ENCODE data around the gene CHRNA5. TPM values are rescaled to one million over a fixed set of nuclear protein-coding genes. Genes with fewer than 3 reads are reported as not detected.

Gene CHRNA5
- polyA plus RNA-seq, 1 experiment = 1.1 TPM

GRCh38 chr15:78565951-78566774, 843 bp downstream of the CHRNA5 start:
- Histone ChIP-seq H3K4me3 (ENCODE audit: low read depth, low read length) (peak overlapping the region; percentile 58), H3K36me3 (ENCODE audit: control insufficient read depth, insufficient read depth, low read length) (no peaks in the 10 kb centered on the region), H3K27me3 (ENCODE audit: control insufficient read depth, insufficient read depth, low read length) (no peaks in the 10 kb centered on the region)
- peak; percentile 26; the same call in 1 of the 2 replicates for TF ChIP-seq CTCF (IDR thresholded peaks at IDR 0.05; ENCODE audit: insufficient read depth, low read depth, low read length)
- ChIA-PET POLR2A (no interaction called here), CTCF (interaction anchor here (0.6 to 1.8 kb wide), 5 partner anchors 9 to 35 kb away, joined by 3 to 8 read pairs (median 4); no protein-coding TSS in a partner anchor)
- no peak for DNase-seq (ENCODE audit: low read depth)

GRCh38 chr15:78567531-78567930, 2.2 kb downstream of the CHRNA5 start:
- POLR2A ChIA-PET = no interaction called here
- no peak for TF ChIP-seq CTCF (IDR thresholded peaks at IDR 0.05; ENCODE audit: insufficient read depth, low read depth, low read length)
- Histone ChIP-seq H3K4me3 (ENCODE audit: low read depth, low read length) (no peak overlapping the region), H3K27me3 (ENCODE audit: control insufficient read depth, insufficient read depth, low read length) (no peaks in the 10 kb centered on the region), H3K36me3 (ENCODE audit: control insufficient read depth, insufficient read depth, low read length) (no peaks in the 10 kb centered on the region)
- no peak for DNase-seq (ENCODE audit: low read depth)
- CTCF ChIA-PET = no interaction called here

- TF ChIP-seq CTCF (IDR thresholded peaks at IDR 0.05; ENCODE audit: insufficient read depth, low read depth, low read length) = no peak
Measured at GRCh38 chr15:78570710-78571109, 5.4 kb downstream of the CHRNA5 start.

GRCh38 chr15:78571382-78571781, 6.1 kb downstream of the CHRNA5 start:
- POLR2A ChIA-PET = no interaction called here
- CTCF ChIA-PET = interaction anchor here (0.6 kb wide), 1 partner anchor 435 kb away, joined by 4 read pairs; no protein-coding TSS in a partner anchor
- Histone ChIP-seq H3K36me3 (ENCODE audit: control insufficient read depth, insufficient read depth, low read length) (no peaks in the 10 kb centered on the region), H3K4me3 (ENCODE audit: low read depth, low read length) (no peak overlapping the region), H3K27me3 (ENCODE audit: control insufficient read depth, insufficient read depth, low read length) (no peaks in the 10 kb centered on the region)
- TF ChIP-seq CTCF (IDR thresholded peaks at IDR 0.05; ENCODE audit: insufficient read depth, low read depth, low read length) = no peak
- no peak for DNase-seq (ENCODE audit: low read depth)

More at GRCh38 chr15:78570710-78571109, 5.4 kb downstream of the CHRNA5 start:
- Histone ChIP-seq H3K27me3 (ENCODE audit: control insufficient read depth, insufficient read depth, low read length) (no peaks in the 10 kb centered on the region), H3K4me3 (ENCODE audit: low read depth, low read length) (no peak overlapping the region), H3K36me3 (ENCODE audit: control insufficient read depth, insufficient read depth, low read length) (no peaks in the 10 kb centered on the region)
- POLR2A ChIA-PET = no interaction called here
- CTCF ChIA-PET = interaction anchor here (0.6 kb wide), 1 partner anchor 434 kb away, joined by 4 read pairs; no protein-coding TSS in a partner anchor
- DNase-seq (ENCODE audit: low read depth) = no peak

- POLR2A ChIA-PET = no interaction called here
- no peak for TF ChIP-seq CTCF (IDR thresholded peaks at IDR 0.05; ENCODE audit: insufficient read depth, low read depth, low read length)
- no peak for DNase-seq (ENCODE audit: low read depth)
- Histone ChIP-seq H3K36me3 (ENCODE audit: control insufficient read depth, insufficient read depth, low read length) (no peaks in the 10 kb centered on the region), H3K27me3 (ENCODE audit: control insufficient read depth, insufficient read depth, low read length) (no peaks in the 10 kb centered on the region), H3K4me3 (ENCODE audit: low read depth, low read length) (no peak overlapping the region)
- CTCF ChIA-PET = interaction anchor here (0.6 kb wide), 1 partner anchor 305 kb away, joined by 3 read pairs; no protein-coding TSS in a partner anchor
Measured at GRCh38 chr15:78573416-78573815, 8.1 kb downstream of the CHRNA5 start.
